CD14-positive monocyte (primary cell): ENCODE data around the gene DPP6. TPM values are rescaled to one million over a fixed set of nuclear protein-coding genes. Genes with fewer than 3 reads are reported as not detected.

Experiments
- DNase-seq, 3 donors: peaks; one replicate each; pipeline ENCODE4 v3.0.0-alpha.2; 2011 to 2022
- H2AFZ ChIP-seq: 2 replicates; pipeline ENCODE4 v1.6.0; 2012; ENCODE audit warnings: mild to moderate bottlenecking, low read depth, low read length, inconsistent platforms; ENCODE audit not compliant: insufficient read depth, poor library complexity, severe bottlenecking
- H3K27ac ChIP-seq, 2 donors: 1 replicate in 1 of 2; 2 replicates in 1 of 2; pipeline ENCODE4 v1.5.1; 2012 to 2013; ENCODE audit warnings: low read length in 2 of 2, control low read depth in 1 of 2, inconsistent platforms in 1 of 2, low read depth in 1 of 2, mild to moderate bottlenecking in 1 of 2
- H3K27me3 ChIP-seq, 2 donors: one replicate each; pipeline versions ENCODE4 v1.6.0 to v1.6.1; 2011 to 2013; ENCODE audit warnings: low read length in 2 of 2; ENCODE audit not compliant: control insufficient read depth in 2 of 2, insufficient read depth in 2 of 2
- H3K36me3 ChIP-seq, 2 donors: replicated peaks in 1 of 2; 1 replicate in 1 of 2; 2 replicates in 1 of 2; pipeline versions ENCODE4 v1.5.1 to v1.6.1; 2012 to 2013; ENCODE audit warnings: low read length in 2 of 2, control low read depth in 1 of 2, inconsistent platforms in 1 of 2, mild to moderate bottlenecking in 1 of 2; ENCODE audit not compliant: insufficient read depth in 2 of 2, control insufficient read depth in 1 of 2
- H3K4me1 ChIP-seq, 2 donors: 1 replicate in 1 of 2; 2 replicates in 1 of 2; pipeline versions ENCODE4 v1.5.1 to v1.6.1; 2012 to 2013; ENCODE audit warnings: low read length in 2 of 2, control low read depth in 1 of 2, inconsistent platforms in 1 of 2, mild to moderate bottlenecking in 1 of 2, moderate library complexity in 1 of 2; ENCODE audit not compliant: insufficient read depth in 2 of 2, control insufficient read depth in 1 of 2
- H3K4me2 ChIP-seq: replicated peaks from 2 replicates; pipeline ENCODE3; 2012; ENCODE audit warnings: low read length, moderate library complexity, mild to moderate bottlenecking; ENCODE audit not compliant: poor library complexity, severe bottlenecking; ENCODE audit errors: extremely low read depth
- H3K4me3 ChIP-seq, 3 experiments: fragments of 200-600 bp in 1 of 3; sonication (generic) in 1 of 3; replicated peaks in 1 of 3; 1 replicate in 2 of 3; 2 replicates in 1 of 3; pipeline ENCODE4 v1.5.1; 2011 to 2013; ENCODE audit warnings: low read length in 3 of 3, mild to moderate bottlenecking in 3 of 3, control low read depth in 2 of 3, low read depth in 2 of 3, inconsistent platforms in 1 of 3, moderate library complexity in 1 of 3
- H3K79me2 ChIP-seq: 2 replicates; pipeline ENCODE4 v1.6.0; 2012; ENCODE audit warnings: mild to moderate bottlenecking, control low read depth, inconsistent platforms, low read length, moderate library complexity; ENCODE audit not compliant: insufficient read depth
- H3K9ac ChIP-seq: 2 replicates; pipeline ENCODE4 v1.6.0; 2017; ENCODE audit warnings: low read length, mild to moderate bottlenecking; ENCODE audit not compliant: insufficient read depth, poor library complexity, severe bottlenecking
- H3K9me3 ChIP-seq, 2 donors: replicated peaks in 1 of 2; 1 replicate in 1 of 2; 2 replicates in 1 of 2; pipeline versions ENCODE4 v1.5.1 to v1.6.1; 2012 to 2013; ENCODE audit warnings: low read length in 2 of 2, control low read depth in 1 of 2; ENCODE audit not compliant: control insufficient read depth in 1 of 2, insufficient read depth in 1 of 2
- H4K20me1 ChIP-seq: 2 replicates; pipeline ENCODE4 v1.6.0; 2012; ENCODE audit warnings: mild to moderate bottlenecking, low read length, control low read depth, moderate library complexity; ENCODE audit not compliant: insufficient read depth
- H3K27ac Mint-ChIP-seq, 7 donors: one replicate each; pipeline ENCODE4 v1.8.0; 2020; ENCODE audit warnings: mild to moderate bottlenecking in 7 of 7, mixed read lengths in 7 of 7, moderate library complexity in 6 of 7, inconsistent platforms in 2 of 7
- H3K27me3 Mint-ChIP-seq, 3 donors: one replicate each; pipeline ENCODE4 v1.8.0; 2021 to 2022; ENCODE audit warnings: low read depth in 3 of 3, mild to moderate bottlenecking in 3 of 3, mixed read lengths in 3 of 3, moderate library complexity in 3 of 3, inconsistent platforms in 1 of 3
- H3K36me3 Mint-ChIP-seq, 2 donors: one replicate each; pipeline ENCODE4 v1.8.0; 2020; ENCODE audit warnings: mixed read lengths in 2 of 2, inconsistent platforms in 1 of 2, mild to moderate bottlenecking in 1 of 2
- H3K4me1 Mint-ChIP-seq: one replicate; pipeline ENCODE4 v1.8.0; 2020; ENCODE audit warnings: mild to moderate bottlenecking, mixed read lengths
- H3K4me3 Mint-ChIP-seq, 2 donors: one replicate each; pipeline ENCODE4 v1.8.0; 2020; ENCODE audit warnings: mild to moderate bottlenecking in 2 of 2, mixed read lengths in 2 of 2, moderate library complexity in 1 of 2
- H3K9me3 Mint-ChIP-seq, 7 donors: one replicate each; pipeline ENCODE4 v1.8.0; 2020 to 2022; ENCODE audit warnings: mixed read lengths in 7 of 7, mild to moderate bottlenecking in 6 of 7, moderate library complexity in 6 of 7, inconsistent platforms in 2 of 7
- CTCF ChIP-seq: fragments of 200-600 bp; IDR thresholded peaks from one replicate; pipeline ENCODE4 v1.8.0; 2022; ENCODE audit warnings: antibody characterized with exemption, mild to moderate bottlenecking
- WGBS: methylation state at CpG from one replicate; pipeline ENCODE4 v1.1.5; 2013; ENCODE audit warnings: missing lambda C conversion rate; ENCODE audit not compliant: insufficient coverage; 5-methylcytosine and 5-hydroxymethylcytosine counted together
- intact Hi-C, 2 donors: fragments of 100-400 bp; cut with micrococcal nuclease; formaldehyde crosslinking; loops; one replicate each; pipeline versions ENCODE4 v1.15.0 to v1.15.1; 2023
- polyA plus RNA-seq, 3 donors: library from polyadenylated mRNA; depleted of rRNA in 1 of 3; unstranded in 2 of 3; stranded (reverse) in 1 of 3; fragments of 300-500 nt in 2 of 3; fragments of >200 nt in 1 of 3; fragmentation: Illumina TruSeq in 2 of 3; gene quantifications; 1 replicate in 2 of 3; 2 replicates in 1 of 3; pipeline ENCODE4 v1.2.3, GENCODE V29; 2012 to 2021

Gene DPP6
- polyA plus RNA-seq, 3 donors, result not detected

GRCh38 chr7:154256150-154256549, 204.0 kb downstream of the DPP6 start:
- no peaks in the 10 kb centered on the region for H3K36me3 ChIP-seq
- H3K4me3 ChIP-seq, result no peak overlapping the region
- H3K27ac Mint-ChIP-seq, result no peak overlapping the region
- H3K4me1 Mint-ChIP-seq, result no peaks in the 10 kb centered on the region
- no peak overlapping the region for H3K4me3 Mint-ChIP-seq
- H3K9ac ChIP-seq, result no peak overlapping the region
- H3K4me2 ChIP-seq, result no peak overlapping the region
- H3K9me3 ChIP-seq, result peaks cover 5 to 19% of the 10 kb centered on the region in 2 donors
- no peaks in the 10 kb centered on the region for H3K36me3 Mint-ChIP-seq
- H3K27me3 ChIP-seq, result no peaks in the 10 kb centered on the region
- 85% methylated on average over 7 of the region's 8 CpGs for WGBS
- no peak for TF ChIP-seq CTCF
- no peak for DNase-seq
- H4K20me1 ChIP-seq, result no peaks in the 10 kb centered on the region
- no peaks in the 10 kb centered on the region for H3K79me2 ChIP-seq
- H2AFZ ChIP-seq, result no peak overlapping the region
- H3K9me3 Mint-ChIP-seq, result peaks cover 6 to 18% (median 15%) of the 10 kb centered on the region in 7 donors
- H3K4me1 ChIP-seq, result no peaks in the 10 kb centered on the region
- intact Hi-C loops, result no loop called here
- no peak overlapping the region for H3K27ac ChIP-seq
- H3K27me3 Mint-ChIP-seq, result peaks cover 0 to 1% (median 0%) of the 10 kb centered on the region in 3 donors

GRCh38 chr7:154259396-154259795, 207.2 kb downstream of the DPP6 start:
- H3K27me3 Mint-ChIP-seq, result peaks cover 0 to 1% (median 0%) of the 10 kb centered on the region in 3 donors
- intact Hi-C loops, result no loop called here
- H3K4me3 ChIP-seq, result no peak overlapping the region

More at GRCh38 chr7:154259396-154259795, 207.2 kb downstream of the DPP6 start:
- Histone ChIP-seq H4K20me1 (no peaks in the 10 kb centered on the region), H2AFZ (no peak overlapping the region), H3K27ac (no peak overlapping the region), H3K4me1 (no peaks in the 10 kb centered on the region), H3K4me2 (no peak overlapping the region), H3K36me3 (no peaks in the 10 kb centered on the region), H3K27me3 (no peaks in the 10 kb centered on the region), H3K9me3 (peaks cover 15 to 28% of the 10 kb centered on the region in 2 donors), H3K79me2 (no peaks in the 10 kb centered on the region), H3K9ac (no peak overlapping the region)
- Mint-ChIP-seq H3K4me3 (no peak overlapping the region), H3K4me1 (no peaks in the 10 kb centered on the region), H3K9me3 (peaks cover 9 to 24% (median 17%) of the 10 kb centered on the region in 7 donors), H3K27ac (no peak overlapping the region), H3K36me3 (no peaks in the 10 kb centered on the region)
- DNase-seq, result no peak
- TF ChIP-seq CTCF, result no peak
- 63% methylated on average over 2 of the region's 3 CpGs for WGBS
